Measurements from ENCODE around the gene MIEF1. TPM values are rescaled to one million over a fixed set of nuclear protein-coding genes. Genes with fewer than 3 reads are reported as not detected.

Gene MIEF1
- total RNA-seq (ENCODE audit: low replicate concordance) = 35.0 and 35.5 TPM in 2 replicates
- long read RNA-seq, full-length matches to known transcripts = 65 of 96 reads
- long read RNA-seq, partial matches to known transcripts = 25 of 96 reads
- long read RNA-seq, other reads (novel, unspliced or antisense) = 6 of 96 reads

- H3K4me1 Mint-ChIP-seq (ENCODE audit: unreplicated experiment) = peaks cover 35% of the 10 kb centered on the region
- no peak for TF ChIP-seq CTCF (conservative IDR thresholded peaks at IDR 0.05)
- H3K27me3 Mint-ChIP-seq = no peaks in the 10 kb centered on the region
- peaks cover 7% of the 10 kb centered on the region for H3K36me3 Mint-ChIP-seq
- peak within 1 kb of the TSS; percentile 91 for H3K27ac Mint-ChIP-seq
- H3K9me3 Mint-ChIP-seq = no peaks in the 10 kb centered on the region
- peak; percentile 96 for DNase-seq (ENCODE audit: extremely low spot score, unreplicated experiment)
- peak within 1 kb of the TSS; percentile 96 for H3K4me3 Mint-ChIP-seq
These were observed at the start of gene MIEF1 for GRCh38 chr22:39502109-39502788. Gene MIEF1, plus strand, starts transcription at chr22:39502290. Its CDS starts 9,005 bp downstream, at chr22:39511295.

GRCh38 chr22:39452740-39453040 is 49.4 kb upstream of the MIEF1 start:
- peak overlapping the region; percentile 98 for H3K27ac Mint-ChIP-seq
- H3K4me3 Mint-ChIP-seq = no peak overlapping the region
- peaks cover 34% of the 10 kb centered on the region for H3K4me1 Mint-ChIP-seq (ENCODE audit: unreplicated experiment)
- TF ChIP-seq CTCF (conservative IDR thresholded peaks at IDR 0.05) = no peak
- no peaks in the 10 kb centered on the region for H3K9me3 Mint-ChIP-seq
- no peaks in the 10 kb centered on the region for H3K27me3 Mint-ChIP-seq
- no peaks in the 10 kb centered on the region for H3K36me3 Mint-ChIP-seq
- DNase-seq (ENCODE audit: extremely low spot score, unreplicated experiment) = no peak

- H3K27me3 Mint-ChIP-seq = peaks cover 3% of the 10 kb centered on the region
- TF ChIP-seq CTCF (conservative IDR thresholded peaks at IDR 0.05) = no peak
- DNase-seq (ENCODE audit: extremely low spot score, unreplicated experiment) = no peak
- peaks cover 36% of the 10 kb centered on the region for H3K4me1 Mint-ChIP-seq (ENCODE audit: unreplicated experiment)
- peak overlapping the region; percentile 97 for H3K27ac Mint-ChIP-seq
- peak overlapping the region; percentile 72 for H3K4me3 Mint-ChIP-seq
- H3K9me3 Mint-ChIP-seq = no peaks in the 10 kb centered on the region
- H3K36me3 Mint-ChIP-seq = peaks cover 5% of the 10 kb centered on the region
These were observed 48.2 kb upstream of the MIEF1 start for GRCh38 chr22:39453765-39454378.

DNA sequence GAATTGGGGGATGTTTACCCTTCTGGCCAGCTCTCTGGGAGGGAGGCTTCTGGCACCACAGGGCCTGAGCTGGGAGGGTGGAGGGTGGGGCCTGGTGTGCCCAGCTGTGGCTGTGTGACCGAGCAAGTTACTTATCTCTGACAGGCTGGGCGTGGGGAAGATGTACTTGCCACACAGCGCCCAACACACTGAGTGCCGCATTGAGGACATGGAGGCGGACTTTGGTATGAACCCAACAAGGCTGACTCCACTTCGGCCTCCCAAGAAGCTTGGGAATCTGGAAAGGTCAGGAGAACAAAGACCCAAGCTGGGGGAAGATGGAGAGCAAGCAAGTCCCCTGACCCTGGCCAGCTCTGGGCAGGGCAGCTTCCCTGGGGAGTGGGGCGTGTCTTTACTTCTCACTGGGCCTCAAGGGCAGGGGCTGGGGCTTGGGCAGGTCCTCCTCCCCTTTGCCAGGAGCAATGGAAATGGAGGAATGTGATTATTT is 47.7 kb upstream of the MIEF1 start:
- DNase-seq (ENCODE audit: extremely low spot score, unreplicated experiment) = no peak

More for the DNA sequence above, 47.7 kb upstream of the MIEF1 start:
- Mint-ChIP-seq H3K4me3 (peak overlapping the region; percentile 83), H3K27me3 (peaks cover 3% of the 10 kb centered on the region), H3K9me3 (no peaks in the 10 kb centered on the region), H3K27ac (peak overlapping the region; percentile 97), H3K4me1 (ENCODE audit: unreplicated experiment) (peaks cover 36% of the 10 kb centered on the region), H3K36me3 (peaks cover 5% of the 10 kb centered on the region)
- TF ChIP-seq CTCF (conservative IDR thresholded peaks at IDR 0.05) = no peak

All from type B pancreatic cell (in vitro differentiated cells).